AG04450 (cell line): Measurements from ENCODE around the gene TCF20. TPM values are rescaled to one million over a fixed set of nuclear protein-coding genes. Genes with fewer than 3 reads are reported as not detected.

Experiments
- CTCF ChIA-PET: fragments of 300-600, 350-600 bp; formaldehyde crosslinking; extraction: SDS; loops from one replicate; lab custom pipeline; 2022; ENCODE audit warnings: antibody characterized with exemption, inconsistent platforms; lab: Charles Lee
- POLR2A ChIA-PET: fragments of 350-600 bp; formaldehyde crosslinking; extraction: SDS; loops from one replicate; lab custom pipeline; 2021; ENCODE audit warnings: antibody characterized with exemption, inconsistent platforms; lab: Yijun Ruan, JAX
- DNase-seq: peaks from one replicate; pipeline ENCODE4 v3.0.0-alpha.2; 2011; ENCODE audit warnings: low read depth, low spot score
- H3K27ac ChIP-seq: one replicate; pipeline ENCODE4 v1.5.1; 2012; ENCODE audit warnings: low read depth, low read length, control low read depth
- H3K27me3 ChIP-seq: one replicate; pipeline ENCODE4 v1.6.0; 2012; ENCODE audit warnings: low read length; ENCODE audit not compliant: control insufficient read depth, insufficient read depth
- H3K4me3 ChIP-seq: 2 replicates; pipeline ENCODE4 v1.5.1; 2011; ENCODE audit warnings: mild to moderate bottlenecking, low read depth, low read length, control low read depth
- H3K9me3 ChIP-seq: 2 replicates; pipeline ENCODE4 v1.5.1; 2012; ENCODE audit warnings: low read length; ENCODE audit not compliant: control insufficient read depth, insufficient read depth
- CTCF ChIP-seq: IDR thresholded peaks from 2 replicates; pipeline ENCODE4 v1.5.1; 2011; ENCODE audit warnings: low read depth, low read length, control low read depth, inconsistent platforms
- polyA plus RNA-seq: library from polyadenylated mRNA; depleted of rRNA; stranded (reverse); fragments of >200 nt; gene quantifications from 2 replicates; pipeline ENCODE4 v1.2.3, GENCODE V29; 2011; rRNA removed

Gene TCF20
- polyA plus RNA-seq, 1 experiment, result 14.1 TPM

DNA sequence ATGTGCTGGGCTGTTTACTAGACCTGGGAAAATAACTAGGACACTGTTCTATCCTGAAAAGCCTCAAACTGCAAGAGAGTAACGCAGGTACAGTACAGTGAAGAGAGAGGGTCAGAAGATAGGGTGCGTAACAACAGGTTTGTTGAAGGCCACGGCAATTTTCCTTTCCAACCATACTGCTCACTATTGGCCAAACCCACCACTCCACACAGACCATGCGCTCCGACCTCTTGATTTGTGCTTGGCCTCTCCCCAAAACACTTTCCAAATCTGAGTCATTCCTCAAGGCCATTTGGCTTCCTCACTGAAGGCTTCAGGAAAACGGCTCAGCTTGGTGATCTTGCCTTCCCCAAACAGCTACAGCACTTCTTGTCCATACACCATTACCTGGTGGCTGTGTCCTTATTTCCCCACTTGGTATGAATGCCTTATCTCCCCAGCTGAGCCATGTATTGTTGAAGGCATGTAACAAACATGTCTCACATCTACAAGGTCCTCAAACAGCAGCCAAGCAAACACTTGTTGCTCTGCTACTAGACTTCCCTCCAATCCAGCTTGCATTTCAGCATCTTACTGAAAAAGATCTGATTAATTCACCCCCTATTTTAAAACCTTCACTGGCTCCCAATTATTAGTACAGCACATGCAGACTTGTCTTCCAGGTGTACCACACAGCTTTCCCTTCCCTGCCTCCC is 40.9 kb downstream of the TCF20 start:
- no peak overlapping the region for H3K27ac ChIP-seq
- no peak overlapping the region for H3K4me3 ChIP-seq
- ChIA-PET CTCF (no interaction called here), POLR2A (no interaction called here)
- DNase-seq, result no peak
- no peak for TF ChIP-seq CTCF
- no peaks in the 10 kb centered on the region for H3K27me3 ChIP-seq
- no peaks in the 10 kb centered on the region for H3K9me3 ChIP-seq

DNA sequence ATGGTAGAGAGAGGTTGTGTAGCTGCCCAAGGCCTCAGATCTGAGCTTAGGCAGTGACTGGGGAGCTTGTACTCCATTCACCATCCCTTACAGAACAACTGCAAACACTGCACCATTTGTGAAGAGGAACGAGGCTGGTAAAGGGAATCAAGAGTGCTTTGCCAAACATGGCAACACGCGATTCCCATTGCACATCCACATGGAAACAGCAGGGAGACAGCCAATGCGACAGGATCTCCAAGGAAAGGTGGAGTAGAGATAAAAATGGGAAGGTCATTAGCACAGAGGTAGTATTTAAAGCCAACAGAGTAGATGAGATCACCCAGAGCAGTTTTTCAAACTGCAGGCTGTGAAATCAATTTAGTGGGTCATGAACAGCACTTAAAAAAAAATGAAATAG is 42.0 kb downstream of the TCF20 start:
- no peak overlapping the region for H3K4me3 ChIP-seq
- no peaks in the 10 kb centered on the region for H3K27me3 ChIP-seq
- no peak for TF ChIP-seq CTCF
- H3K9me3 ChIP-seq, result no peaks in the 10 kb centered on the region
- ChIA-PET POLR2A (no interaction called here), CTCF (interaction anchor here (0.5 kb wide), 1 partner anchor 21 kb away, joined by 3 read pairs; no protein-coding TSS in a partner anchor)
- no peak for DNase-seq
- no peak overlapping the region for H3K27ac ChIP-seq

DNA sequence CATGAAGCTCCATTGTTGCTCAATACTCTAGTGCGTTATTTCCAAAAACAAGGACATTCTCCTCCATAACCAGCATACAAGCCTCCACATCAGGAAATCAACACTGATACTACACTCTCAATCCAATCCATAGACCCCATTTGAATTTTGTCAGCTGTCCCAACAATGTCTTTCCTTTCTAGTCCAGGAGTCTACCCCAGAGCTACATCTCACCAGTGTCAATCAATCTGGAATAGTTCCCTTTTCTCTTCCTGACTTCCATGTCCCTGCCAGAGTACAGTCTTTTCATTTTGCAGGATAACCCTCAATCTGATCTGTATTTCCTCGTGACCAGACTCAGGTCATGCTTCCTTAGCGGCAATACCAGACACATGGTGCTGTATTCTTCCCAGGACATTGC is 43.0 kb downstream of the TCF20 start:
- ChIA-PET CTCF (no interaction called here), POLR2A (no interaction called here)
- Histone ChIP-seq H3K9me3 (no peaks in the 10 kb centered on the region), H3K27me3 (no peaks in the 10 kb centered on the region), H3K27ac (no peak overlapping the region), H3K4me3 (no peak overlapping the region)
- no peak for TF ChIP-seq CTCF
- DNase-seq, result no peak

- TF ChIP-seq CTCF, result no peak
- no peaks in the 10 kb centered on the region for H3K27me3 ChIP-seq
- H3K9me3 ChIP-seq, result no peaks in the 10 kb centered on the region
- ChIA-PET POLR2A (no interaction called here), CTCF (no interaction called here)
- no peak for DNase-seq
- no peak overlapping the region for H3K4me3 ChIP-seq
- H3K27ac ChIP-seq, result no peak overlapping the region
Observed at GRCh38 chr22:42225841-42226240, 44.6 kb downstream of the TCF20 start.

- H3K27me3 ChIP-seq, result no peaks in the 10 kb centered on the region
- ChIA-PET POLR2A (no interaction called here), CTCF (no interaction called here)
- H3K9me3 ChIP-seq, result no peaks in the 10 kb centered on the region
- TF ChIP-seq CTCF, result no peak
- H3K27ac ChIP-seq, result no peak overlapping the region
- no peak overlapping the region for H3K4me3 ChIP-seq
- no peak for DNase-seq
Observed at GRCh38 chr22:42222140-42222539, 48.3 kb downstream of the TCF20 start.

Other genes with a start within 250 kb of the TCF20 start
- 35.2 and 46.4 TPM in 2 replicates for gene NAGA, start 199.8 kb downstream of the TCF20 start, polyA plus RNA-seq
- gene PHETA2, start 196.4 kb downstream of the TCF20 start, polyA plus RNA-seq, result 10.6 and 12.6 TPM in 2 replicates
- 25.6 and 28.9 TPM in 2 replicates for gene SMDT1, start 191.0 kb downstream of the TCF20 start, polyA plus RNA-seq
- gene NDUFA6, start 179.9 kb downstream of the TCF20 start, polyA plus RNA-seq, result 90.4 and 103 TPM in 2 replicates
- gene CYP2D6, start 139.8 kb downstream of the TCF20 start, polyA plus RNA-seq, result 0.15 and 0.37 TPM in 2 replicates
- not detected in 2 replicates for gene NFAM1, start 161.8 kb upstream of the TCF20 start, polyA plus RNA-seq
- gene RRP7A, start 249.1 kb upstream of the TCF20 start, polyA plus RNA-seq, result 17.4 and 21.8 TPM in 2 replicates